Measurements from ENCODE around the gene ABCG1. TPM values are rescaled to one million over a fixed set of nuclear protein-coding genes. Genes with fewer than 3 reads are reported as not detected.

The ABCG1 gene
- total and polyA plus RNA-seq, 2 donors (not counting 3 experiments of a cell fraction or from before 2014, with no cell fraction given): 6.7 to 19.6 TPM

DNA sequence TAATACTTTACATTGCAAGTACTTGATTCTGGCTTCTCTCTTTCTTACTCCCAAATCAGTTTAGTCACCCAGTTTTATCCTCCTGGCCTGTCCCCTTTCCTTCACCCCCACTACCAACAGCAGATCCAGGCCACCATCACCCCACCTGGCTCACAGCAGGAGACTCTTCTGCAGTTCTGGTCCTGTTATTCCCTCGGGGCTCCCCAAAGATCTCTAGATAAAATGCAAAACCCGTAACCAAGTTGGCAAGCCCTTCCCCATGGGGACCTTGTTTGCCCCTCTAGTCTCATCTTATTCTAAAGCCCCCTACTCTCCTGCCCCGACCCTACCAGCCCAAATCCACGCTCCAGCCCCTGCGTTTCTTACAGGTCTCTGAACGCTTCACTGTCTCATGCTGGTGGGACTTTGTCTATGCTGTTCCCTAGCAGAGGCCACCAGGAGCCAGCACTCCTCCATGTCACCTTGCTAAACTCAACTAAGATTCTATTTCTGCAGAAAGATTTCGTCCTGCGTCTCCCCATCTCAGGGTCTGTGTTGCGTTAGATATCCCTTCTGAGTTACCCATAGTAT is 4.0 kb downstream of the ABCG1 start:
- ChIA-PET POLR2A (no interaction called here), CTCF (interaction anchor here (0.9 kb wide), 1 partner anchor 10 kb away, joined by 3 read pairs; no protein-coding TSS in a partner anchor)
- no peak for FAIRE-seq
- Histone ChIP-seq H3K9ac (replicated peaks; ENCODE audit: extremely low read depth, insufficient read depth, low read length) (no peak overlapping the region), H3K27ac (ENCODE audit: insufficient read depth, low read depth, low read length) (no peak overlapping the region), H4K20me1 (replicated peaks; ENCODE audit: control insufficient read depth, extremely low read depth, insufficient read depth, low read length) (no peaks in the 10 kb centered on the region), H3K4me3 (replicated peaks in 1 of 3; ENCODE audit: insufficient read depth in 1 of 3, low read depth in 1 of 3, low read length in 3 of 3) (no peak overlapping the region), H3K79me2 (ENCODE audit: control insufficient read depth, insufficient read depth, low read length) (no peaks in the 10 kb centered on the region), H3K4me2 (ENCODE audit: insufficient read depth, low read length) (no peak overlapping the region), H3K9me3 (replicated peaks; ENCODE audit: control insufficient read depth, insufficient read depth, low read length) (no peaks in the 10 kb centered on the region), H2AFZ (ENCODE audit: low read depth, low read length) (no peak overlapping the region), H3K36me3 (ENCODE audit: control insufficient read depth in 2 of 2, extremely low read depth in 1 of 2, insufficient read depth in 2 of 2, low read length in 2 of 2) (no peaks in the 10 kb centered on the region), H3K4me1 (ENCODE audit: control insufficient read depth, extremely low read depth, insufficient read depth, low read length) (peaks cover 26% of the 10 kb centered on the region), H3K27me3 (ENCODE audit: control insufficient read depth in 2 of 2, insufficient read depth in 2 of 2, low read length in 2 of 2) (peaks cover 2% of the 10 kb centered on the region in 2 experiments), H3K9me1 (replicated peaks; ENCODE audit: control insufficient read depth, extremely low read depth, insufficient read depth, low read length) (no peaks in the 10 kb centered on the region)
- no peak for DNase-seq (ENCODE audit: low read depth, low spot score)
- intact Hi-C loops (cut with micrococcal nuclease) (loop anchor here (5.0 kb wide), 1 partner anchor 266 kb away; no protein-coding TSS in a partner anchor), dilution Hi-C loops (cut with MboI; ENCODE audit: extremely low pct_ligation_motif_present, low sequenced_read_pairs) (no loop called here)
- TF ChIP-seq CTCF (IDR thresholded peaks at IDR 0.05; ENCODE audit: extremely low read depth in 1 of 2, insufficient read depth in 1 of 2, low read depth in 1 of 2, low read length in 2 of 2) (no peak), FOS (IDR thresholded peaks at IDR 0.05; ENCODE audit: borderline replicate concordance, insufficient read depth, low read length) (no peak), GATA2 (IDR thresholded peaks at IDR 0.05; ENCODE audit: insufficient read depth, insufficient read length, low read depth, low read length) (no peak), JUN (IDR thresholded peaks at IDR 0.05; ENCODE audit: borderline replicate concordance, insufficient read depth, insufficient read length, low read depth) (no peak), MYC (IDR thresholded peaks at IDR 0.05; ENCODE audit: low read depth, low read length) (no peak), EZH2 (IDR thresholded peaks at IDR 0.05; ENCODE audit: borderline replicate concordance, low read depth, low read length, severe bottlenecking) (no peak), POLR2AphosphoS5 (IDR thresholded peaks at IDR 0.05; ENCODE audit: insufficient read depth, low read depth, low read length) (no peak), POLR2A (IDR thresholded peaks at IDR 0.05; ENCODE audit: low read depth, low read length) (no peak)
- TF ChIP-seq, protein P1, sequence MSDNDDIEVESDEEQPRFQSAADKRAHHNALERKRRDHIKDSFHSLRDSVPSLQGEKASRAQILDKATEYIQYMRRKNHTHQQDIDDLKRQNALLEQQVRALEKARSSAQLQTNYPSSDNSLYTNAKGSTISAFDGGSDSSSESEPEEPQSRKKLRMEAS (IDR thresholded peaks at IDR 0.05; ENCODE audit: insufficient read depth, insufficient read length): no peak
- BruUV-seq (replicated peaks): no TSS peak

Measured in endothelial cell of umbilical vein (primary cell).